DMS114 treated with DMSO at 0.1 percent for 48 hours (cell line): ENCODE measurements around the gene FAM76A.
A peak's percentile ranks its signal among the peaks of the same experiment; 100 is the strongest.

Experiments
- DNase-seq: peaks from one replicate; lab custom pipeline; 2025; ENCODE audit not compliant: unreplicated experiment; lab: John Stamatoyannopoulos, UW

FAM76A gene

DNA sequence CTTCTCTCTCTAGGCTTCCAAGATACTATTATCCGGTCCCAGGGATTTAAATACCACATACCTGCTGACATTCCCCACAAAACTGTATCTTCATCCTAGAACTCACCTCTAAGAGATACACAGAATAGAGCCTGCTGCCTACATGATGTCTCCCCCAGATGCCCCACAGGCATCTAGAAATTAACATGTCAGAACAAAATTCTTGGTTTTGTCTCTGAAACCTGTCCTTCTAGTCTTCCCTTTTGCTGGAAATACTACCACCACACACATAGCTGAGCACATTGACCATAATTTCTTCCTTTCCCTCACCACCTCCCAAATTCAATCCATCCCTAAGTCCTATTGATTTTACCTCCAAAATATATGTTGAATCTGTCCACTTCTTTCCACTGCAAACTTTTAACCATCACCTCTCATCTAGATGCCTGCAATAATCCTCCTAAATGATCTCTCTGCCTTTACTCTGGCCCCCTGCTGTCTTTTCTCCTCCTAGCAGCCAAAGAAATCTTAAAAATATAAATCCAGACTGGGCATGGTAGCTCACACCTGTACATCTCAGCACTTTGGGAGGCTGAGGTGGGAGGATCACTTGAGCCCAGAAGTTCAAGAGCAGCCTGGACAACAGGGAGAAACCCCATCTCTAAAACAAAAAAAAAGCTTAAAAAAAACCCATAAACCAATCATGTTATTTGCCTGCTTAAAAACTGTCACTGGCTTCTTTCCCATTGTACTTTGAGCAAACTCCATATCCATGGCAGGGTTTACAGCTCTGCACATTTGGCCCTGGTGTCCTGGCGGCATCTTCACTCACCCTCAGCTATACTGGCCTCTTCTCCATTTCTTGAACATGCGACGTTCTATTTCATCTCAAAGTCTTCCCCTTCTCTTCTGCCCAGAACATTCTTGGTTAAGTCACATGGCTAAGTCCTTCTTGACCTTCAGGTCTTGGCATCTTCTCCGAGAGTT is 6.2 kb upstream of the FAM76A start:
- DNase-seq: peak; percentile 23

DNA sequence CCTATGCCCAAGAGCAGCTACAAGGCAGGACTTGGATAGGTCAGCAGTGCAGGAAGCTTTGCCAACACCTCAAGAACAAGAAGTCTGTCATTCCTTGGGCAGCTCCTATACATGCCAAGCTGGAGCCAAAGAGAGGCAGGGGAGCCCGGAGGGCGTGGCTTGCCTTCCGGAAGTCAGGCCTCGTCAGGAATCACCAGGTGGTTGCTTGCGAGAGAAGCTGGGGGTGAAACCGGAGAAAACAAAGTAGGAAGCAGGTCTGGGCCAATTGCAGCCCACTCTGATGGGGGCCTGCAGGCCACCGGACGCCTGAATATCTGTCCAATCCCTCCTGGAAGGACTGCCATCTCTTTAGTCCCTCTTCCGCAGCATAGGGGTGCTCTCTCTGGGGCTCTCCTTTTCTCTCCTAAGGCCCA is 794 bp upstream of the FAM76A start:
- DNase-seq: no peak

DNA sequence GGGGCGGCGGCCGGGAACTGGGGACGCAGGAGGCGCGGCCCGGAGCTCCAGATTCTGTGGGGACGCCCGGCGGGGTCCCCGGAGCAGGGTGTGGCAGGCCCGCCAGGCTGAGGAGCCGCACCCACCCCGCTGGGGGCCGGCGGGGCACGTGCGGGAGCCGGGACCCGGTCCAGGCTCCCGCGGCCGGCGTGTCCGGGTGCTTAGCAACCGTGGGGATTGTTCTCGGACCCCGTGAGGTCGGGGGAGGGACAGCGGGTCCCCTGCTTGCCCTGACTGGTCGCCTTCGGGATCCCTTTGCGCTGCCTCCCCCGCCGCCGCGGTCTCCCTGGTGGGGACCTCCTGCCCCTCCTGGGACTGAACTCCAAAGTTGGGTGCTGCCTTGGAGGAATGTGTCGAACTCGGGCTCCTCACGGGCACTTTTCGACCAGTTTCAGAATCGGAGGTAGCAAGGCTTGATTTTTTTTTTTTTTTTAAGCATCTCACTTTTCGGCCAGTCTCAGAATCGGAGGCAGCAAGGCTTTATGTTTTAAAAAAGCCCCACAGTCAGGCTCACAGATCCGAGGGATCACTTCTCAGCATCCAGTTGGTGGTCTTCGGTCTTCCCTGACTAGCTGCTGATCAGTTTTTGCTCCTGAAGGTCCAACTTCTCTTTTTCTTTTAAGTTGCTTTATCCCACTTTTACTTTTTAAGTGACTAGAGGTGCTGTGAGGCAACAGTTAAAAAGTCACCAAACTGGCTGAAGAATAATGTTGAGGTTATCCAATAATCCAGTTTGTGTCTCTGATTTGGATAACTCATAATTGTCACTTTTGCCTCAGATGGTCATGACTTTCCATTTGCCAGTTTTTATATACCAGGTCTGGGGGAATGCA is 648 bp downstream of the FAM76A start:
- DNase-seq: no peak

DNA sequence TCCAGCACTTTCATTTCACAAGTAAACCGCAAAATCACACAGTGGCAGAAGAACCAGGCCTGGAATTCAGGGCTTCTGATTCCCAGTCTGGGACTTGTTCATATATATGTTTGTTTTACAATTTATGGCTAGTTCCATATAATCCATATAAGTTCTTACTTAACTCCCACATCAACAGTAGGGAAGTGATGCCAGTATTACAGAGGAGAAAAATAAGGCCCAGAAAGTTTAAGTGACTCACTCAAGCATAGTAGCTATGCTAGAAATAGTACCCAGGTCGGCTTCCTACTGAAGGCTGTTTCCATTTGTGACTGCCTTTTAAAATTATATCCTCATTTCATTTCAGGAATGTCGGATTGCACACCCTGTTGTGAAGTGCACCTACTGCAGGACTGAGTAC is 1.4 kb downstream of the FAM76A start:
- DNase-seq: no peak

DNA sequence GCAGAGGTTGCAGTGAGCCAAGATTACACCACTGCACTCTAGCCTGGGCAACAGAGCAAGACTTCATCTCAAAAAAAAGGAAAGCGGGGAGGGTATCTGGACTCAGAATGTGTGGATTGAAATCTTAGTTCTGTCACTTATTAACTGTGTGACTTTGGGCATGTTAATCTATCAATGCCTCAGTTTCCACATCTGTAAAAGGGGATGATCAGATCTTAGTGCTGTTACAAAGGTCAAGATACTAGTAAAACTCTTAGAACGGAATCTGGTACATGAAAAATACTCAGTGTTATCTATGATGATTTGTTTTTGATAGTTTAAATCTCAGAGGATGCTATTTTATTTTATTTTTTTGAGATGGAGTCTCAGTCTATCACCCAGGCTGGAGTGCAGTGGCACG is 10.5 kb downstream of the FAM76A start:
- no peak for DNase-seq

DNA sequence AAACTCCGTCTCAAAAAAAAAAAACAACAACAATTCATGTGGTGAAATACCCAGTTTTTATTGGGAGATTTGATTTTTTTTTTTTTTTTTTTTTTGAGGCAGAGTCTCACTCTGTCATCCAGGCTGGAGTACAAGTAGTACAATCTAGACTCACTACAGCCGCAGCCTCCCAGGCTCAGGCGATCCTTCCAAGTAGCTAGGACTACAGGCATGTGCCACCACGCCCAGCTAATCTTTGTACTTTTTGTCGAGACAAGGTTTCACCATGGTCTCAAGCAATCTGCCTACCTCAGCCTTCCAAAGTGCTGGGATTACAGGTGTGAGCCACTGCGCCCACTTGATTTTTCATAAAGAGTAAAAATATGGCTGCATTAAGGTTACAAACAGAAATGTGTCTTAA is 15.4 kb downstream of the FAM76A start:
- no peak for DNase-seq

DNA sequence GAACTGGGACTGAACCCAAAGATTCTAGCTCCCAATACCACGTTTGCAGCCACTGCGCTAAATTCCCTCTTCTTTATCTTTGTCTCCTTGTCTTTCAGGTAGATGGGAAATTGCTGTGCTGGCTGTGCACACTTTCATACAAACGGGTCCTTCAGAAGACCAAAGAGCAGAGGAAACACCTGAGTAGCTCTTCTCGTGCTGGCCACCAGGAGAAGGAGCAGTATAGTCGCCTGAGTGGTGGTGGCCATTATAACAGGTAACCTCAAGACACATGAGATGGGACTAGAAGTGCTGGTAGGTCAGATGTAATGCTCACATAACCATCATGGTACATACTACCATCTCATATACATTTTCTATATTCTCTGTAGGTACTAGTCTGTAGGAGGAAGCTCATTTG is 18.8 kb downstream of the FAM76A start:
- no peak for DNase-seq

DNA sequence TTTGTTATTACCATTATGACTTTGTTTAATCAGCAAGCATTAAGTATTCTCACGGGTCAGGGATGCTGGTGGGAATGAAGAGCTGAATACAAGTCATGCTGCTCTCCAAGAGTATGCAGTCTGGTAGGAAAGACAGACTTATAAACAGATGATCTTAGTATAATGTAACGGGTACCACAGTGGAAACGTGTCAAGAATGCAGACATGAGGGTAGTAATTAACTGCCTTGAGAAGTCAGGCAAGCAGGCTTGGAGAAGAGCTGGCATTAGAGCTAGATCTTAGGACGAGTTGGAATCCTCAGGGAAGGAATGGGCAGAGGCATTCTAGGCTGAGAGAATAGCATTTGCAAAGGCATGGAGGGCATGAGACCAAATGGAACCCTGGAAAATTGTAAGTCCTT is 19.7 kb downstream of the FAM76A start:
- DNase-seq: no peak

DNA sequence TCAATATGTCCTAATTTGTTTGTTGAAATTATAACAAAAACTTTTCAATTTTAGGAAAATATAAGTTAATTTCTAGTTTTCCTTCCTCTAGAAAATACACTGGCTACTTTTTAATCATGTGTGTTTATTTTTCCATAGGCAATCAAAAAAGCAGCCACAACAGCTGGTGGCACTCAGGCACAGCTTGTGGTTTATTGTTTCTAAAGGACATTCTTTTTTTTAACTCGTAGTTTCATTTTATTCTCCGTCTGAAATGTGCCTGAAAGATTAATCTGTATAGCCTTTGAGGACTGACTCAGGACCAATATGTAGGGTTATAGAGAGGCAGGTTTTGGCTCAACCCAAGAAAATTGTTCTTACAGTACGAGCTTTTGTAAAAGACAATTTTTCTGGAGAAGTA is 26.6 kb downstream of the FAM76A start:
- DNase-seq: no peak

DNA sequence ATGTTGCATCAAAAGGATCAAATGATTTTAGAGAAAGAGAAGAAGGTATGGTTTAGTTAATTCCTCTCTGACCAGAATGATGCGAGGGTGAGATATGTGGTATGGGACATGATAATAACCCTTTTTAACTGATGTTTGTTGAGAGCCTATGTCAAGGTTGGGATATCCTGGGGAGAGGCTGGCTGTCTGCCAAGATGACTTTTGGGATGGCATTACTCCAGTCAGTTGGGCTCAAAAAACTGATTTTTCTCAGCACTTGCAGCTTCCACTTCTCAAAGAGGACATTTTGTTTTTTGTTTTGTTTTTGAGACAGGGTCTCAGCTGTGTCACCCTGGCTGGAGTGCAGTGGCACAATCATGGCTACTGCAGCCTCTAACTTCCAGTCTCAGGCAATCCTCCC is 29.5 kb downstream of the FAM76A start:
- DNase-seq: no peak

DNA sequence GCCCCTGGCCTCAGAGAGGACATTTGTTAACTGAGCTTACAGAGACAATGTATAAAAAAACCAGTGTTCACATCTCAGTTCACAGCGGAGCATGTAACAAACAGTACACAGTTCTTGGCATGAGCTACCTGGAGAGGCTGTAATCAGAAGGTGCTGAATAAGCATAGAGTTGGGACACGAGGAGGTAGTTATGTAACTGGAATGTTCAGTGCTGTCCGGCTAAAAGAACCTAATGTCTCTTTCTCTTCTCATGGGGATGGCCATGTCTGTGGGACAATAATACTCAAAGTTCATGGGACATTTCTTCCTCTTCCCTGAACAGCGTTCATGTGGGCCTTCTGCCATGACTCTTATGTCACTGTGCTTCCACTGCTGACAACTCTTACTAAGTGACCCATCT is 30.1 kb downstream of the FAM76A start:
- no peak for DNase-seq

DNA sequence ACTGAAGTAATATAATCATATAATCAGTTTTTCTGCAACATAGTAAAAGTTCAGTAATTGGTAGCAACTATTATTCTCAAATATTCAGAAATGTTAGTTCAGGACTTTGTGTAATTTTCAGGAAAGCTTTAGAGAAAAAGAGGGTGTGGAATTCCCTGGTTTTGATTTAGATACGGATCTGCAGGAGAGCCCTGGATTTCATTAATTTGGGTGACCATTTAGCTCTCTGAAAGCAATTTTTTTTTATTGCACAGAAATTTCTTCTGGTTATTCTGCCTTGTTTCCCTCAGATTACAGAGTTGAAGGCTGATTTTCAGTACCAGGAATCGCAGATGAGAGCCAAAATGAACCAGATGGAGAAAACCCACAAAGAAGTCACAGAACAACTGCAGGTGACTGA is 33.5 kb downstream of the FAM76A start:
- DNase-seq: no peak

DNA sequence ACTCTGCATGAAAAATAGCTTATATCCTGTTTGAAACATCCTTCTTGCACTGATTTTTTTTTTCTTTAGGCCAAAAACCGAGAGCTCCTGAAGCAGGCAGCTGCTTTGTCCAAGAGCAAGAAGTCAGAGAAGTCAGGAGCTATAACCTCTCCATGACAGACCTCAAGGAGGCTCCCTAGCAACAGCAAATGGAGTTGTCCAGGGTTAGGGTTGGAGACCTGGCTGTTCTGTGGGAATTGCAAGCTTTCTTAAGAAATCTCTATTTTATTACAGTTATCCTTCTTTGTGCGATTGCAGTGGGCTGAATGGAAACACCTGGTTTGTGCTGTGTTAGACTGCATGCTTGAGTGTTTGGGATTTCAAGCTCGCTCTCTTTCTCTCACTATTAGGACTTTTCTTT is 34.7 kb downstream of the FAM76A start:
- no peak for DNase-seq

DNA sequence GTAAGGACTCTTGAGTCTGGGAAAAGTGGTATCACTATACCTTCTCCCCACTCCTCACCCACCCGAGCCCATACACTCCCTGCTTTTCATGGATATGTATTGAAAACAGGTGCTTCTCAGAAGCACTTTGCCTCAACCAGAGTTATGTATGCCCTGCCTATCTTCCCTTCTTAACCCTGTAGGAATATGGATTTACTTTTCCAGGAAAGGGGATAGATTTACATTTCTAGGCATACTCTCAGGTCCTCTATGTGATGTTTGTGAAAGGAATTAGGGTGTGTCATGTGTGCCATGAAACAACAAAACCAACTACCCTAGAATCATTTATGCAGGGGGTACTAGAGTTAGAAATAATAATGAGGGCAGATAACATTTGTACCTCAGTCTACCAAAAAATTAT is 36.3 kb downstream of the FAM76A start:
- DNase-seq: no peak

DNA sequence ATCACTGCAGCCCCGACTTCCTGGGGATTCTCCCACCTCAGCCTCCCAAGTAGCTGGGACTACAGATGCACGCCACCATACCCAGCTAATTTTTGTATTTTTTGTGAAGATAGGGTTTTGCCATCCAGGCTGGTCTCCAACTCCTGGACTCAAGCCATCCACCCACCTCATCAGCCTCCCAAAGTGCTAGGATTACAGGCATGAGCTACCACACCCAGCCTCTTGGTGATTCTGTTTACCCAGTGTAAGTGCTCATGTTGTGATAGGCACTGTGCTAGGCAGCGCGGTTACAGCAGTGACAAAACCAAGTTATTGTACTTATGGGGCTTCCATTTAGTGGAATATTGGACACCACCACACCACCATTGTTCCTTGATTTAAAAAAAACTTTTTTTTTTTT is 37.6 kb downstream of the FAM76A start:
- DNase-seq: no peak

DNA sequence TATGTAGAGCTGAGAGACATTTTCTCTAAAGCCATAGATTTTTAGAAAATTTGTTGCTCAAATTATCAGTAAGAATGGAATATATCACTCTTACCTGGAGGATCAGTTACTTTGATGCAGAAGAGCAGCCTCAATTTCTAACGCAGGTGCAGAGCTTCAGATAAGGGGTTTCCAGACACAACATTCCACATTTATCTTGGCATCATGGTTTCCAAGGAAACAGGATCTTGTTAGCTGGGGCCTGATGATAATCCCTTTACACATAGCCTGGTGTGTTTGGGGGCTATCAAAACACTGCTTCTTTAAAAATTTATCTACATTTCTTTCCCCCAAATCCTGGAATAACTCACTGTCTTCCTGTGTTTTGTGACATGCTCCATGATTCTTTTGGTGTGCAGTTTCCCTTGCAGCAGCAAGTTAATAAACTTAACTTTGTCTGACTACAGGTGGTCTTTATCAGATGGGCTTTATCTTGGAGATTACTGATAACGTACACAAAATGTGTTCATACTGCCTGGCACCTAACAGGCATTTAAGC is 44.6 kb downstream of the FAM76A start:
- no peak for DNase-seq

DNA sequence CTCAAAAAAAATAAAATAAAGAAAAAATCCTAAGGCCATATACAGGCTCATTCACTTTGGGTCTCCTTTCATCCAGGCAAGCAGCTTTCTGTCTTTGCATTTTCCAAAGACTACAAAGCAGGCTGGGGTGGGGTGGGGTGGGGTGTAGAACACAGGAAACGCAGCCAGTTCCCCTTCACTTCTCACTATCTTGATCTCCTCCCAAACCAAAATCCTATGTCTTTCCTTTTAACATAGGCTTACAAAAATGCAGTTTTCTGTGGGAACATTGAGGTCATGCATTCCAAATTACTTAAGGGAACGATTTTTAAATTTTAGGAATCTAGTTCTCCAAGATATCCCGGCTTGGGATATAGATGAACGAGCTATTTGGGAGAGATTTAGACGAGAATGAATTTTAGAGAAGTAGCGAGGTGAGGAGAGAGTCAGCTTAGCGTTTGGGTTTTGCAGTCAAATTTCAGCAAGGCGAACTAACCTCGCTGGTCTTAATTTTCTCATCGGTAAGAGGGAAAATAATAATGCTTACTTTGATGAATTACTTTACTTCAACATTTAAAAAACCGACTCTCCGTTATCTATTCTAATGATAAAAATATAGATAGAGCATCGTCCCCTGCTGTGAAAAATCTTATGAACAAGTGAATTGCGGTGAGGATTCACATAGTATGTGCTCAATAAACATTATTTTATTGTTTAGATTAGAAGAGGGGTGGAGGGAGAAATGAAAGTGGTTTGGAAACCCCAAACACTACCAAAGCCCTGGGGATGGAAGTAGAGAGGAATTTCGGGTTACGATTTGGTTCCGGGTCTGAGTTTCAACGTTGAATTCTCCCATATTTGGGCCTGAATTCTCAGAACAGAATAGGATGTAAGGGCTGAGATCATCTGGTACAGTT is 46.5 kb downstream of the FAM76A start:
- DNase-seq: no peak

DNA sequence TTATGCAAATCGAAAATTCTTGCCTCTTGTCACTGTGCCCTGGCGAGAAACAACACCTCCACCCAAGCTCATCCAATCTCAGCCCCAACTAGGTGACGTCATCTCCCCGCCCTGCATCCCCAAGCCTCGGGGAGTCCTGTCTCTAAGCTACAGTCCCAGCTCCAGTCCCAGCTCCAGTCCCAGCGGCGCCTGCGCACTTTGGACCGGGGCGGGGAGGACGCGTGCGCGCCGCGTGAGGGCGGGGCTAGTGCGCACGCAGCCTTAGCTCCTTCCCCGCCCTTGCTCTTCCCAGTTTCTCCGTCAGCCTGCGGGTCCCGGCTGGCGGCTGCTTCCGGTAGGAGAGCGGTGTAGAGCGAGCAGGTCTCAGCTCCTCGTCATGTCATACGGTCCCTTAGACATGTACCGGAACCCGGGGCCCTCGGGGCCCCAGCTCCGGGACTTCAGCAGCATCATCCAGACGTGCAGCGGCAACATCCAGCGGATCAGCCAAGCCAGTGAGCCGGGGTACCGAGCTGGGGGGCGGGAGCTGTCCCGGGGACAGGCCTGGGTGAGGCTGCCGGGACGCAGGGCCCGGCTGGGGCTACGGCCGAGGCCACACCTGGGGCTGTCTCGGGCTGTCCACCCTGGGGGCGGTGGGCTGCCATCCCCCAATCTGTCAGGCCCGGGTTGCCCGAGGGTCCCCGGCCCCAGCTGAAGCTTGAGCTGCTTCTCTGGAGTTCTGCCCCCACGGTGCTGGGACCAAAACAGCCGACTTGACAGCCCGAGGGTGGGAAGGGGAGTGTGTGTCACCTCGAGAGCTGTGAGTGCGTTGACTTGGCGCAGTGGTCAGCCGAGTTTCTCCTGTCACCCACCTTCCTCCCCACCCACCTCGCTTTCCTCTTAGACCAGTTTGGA is 47.4 kb downstream of the FAM76A start, which contains the start of gene STX12:
TSS of gene STX12 (plus strand) at position 288 of the 894 bp plus-strand sequence. CDS start at position 377, 89 bp downstream.
- DNase-seq: peak; percentile 97

DNA sequence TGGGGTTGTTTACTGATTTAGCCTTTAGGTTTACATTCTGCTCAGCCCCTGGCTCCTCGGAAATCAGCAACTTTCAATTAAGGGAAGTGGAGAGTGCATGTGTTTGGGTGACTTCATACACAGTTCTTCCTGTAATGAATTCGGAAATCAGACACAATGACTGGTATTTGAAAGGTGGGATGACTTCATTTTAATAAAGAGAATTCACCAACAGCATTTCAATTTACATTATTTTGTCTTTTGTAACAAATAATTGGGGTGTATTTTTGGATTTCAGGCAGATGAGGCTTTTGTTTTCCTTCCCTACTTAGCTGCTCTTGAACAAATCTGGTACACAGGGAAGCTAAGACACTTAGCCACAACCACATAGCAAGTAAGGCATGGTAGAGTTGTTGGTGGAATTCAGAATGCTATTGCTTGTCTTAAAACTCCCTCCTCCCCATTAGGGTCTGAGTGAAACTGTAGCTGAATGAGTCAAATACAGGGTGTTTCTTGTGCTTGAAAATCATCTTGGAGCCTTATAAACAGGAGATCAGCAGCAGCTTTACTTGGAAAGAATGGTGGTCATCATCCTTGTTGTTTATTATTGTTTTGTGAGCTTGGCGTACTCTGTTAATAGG is 48.2 kb downstream of the FAM76A start:
- DNase-seq: no peak
